Mesothelial cell of epicardium (in vitro differentiated cells): Measurements from ENCODE around the gene ERO1A. TPM values are rescaled to one million over a fixed set of nuclear protein-coding genes. Genes with fewer than 3 reads are reported as not detected.
"Not testable (repeated sequence)": the region's sequence is repeated elsewhere in the genome, so short reads cannot be mapped to it uniquely, and the experiment has no call there.

Experiments
- DNase-seq, 2 experiments: peaks; one replicate each; pipeline ENCODE4 v3.0.0; 2021; ENCODE audit warnings: low spot score in 2 of 2; ENCODE audit not compliant: unreplicated experiment in 2 of 2
- H3K27ac Mint-ChIP-seq: 2 replicates; pipeline ENCODE4 v1.8.0; 2021; ENCODE audit warnings: mixed read lengths
- H3K27me3 Mint-ChIP-seq: 2 replicates; pipeline ENCODE4 v1.8.0; 2021; ENCODE audit warnings: low read depth, mixed read lengths
- H3K36me3 Mint-ChIP-seq: 2 replicates; pipeline ENCODE4 v1.8.0; 2021; ENCODE audit warnings: mixed read lengths
- H3K4me1 Mint-ChIP-seq: 2 replicates; pipeline ENCODE4 v1.8.0; 2021; ENCODE audit warnings: mixed read lengths
- H3K4me3 Mint-ChIP-seq: 2 replicates; pipeline ENCODE4 v1.8.0; 2021; ENCODE audit warnings: mild to moderate bottlenecking, moderate library complexity, mixed read lengths
- H3K9me3 Mint-ChIP-seq: 2 replicates; pipeline ENCODE4 v1.8.0; 2021; ENCODE audit warnings: mixed read lengths
- CTCF ChIP-seq: fragments of 200-600 bp; sonication (generic); IDR thresholded peaks from one replicate; pipeline ENCODE4 v1.5.0; 2021; ENCODE audit warnings: antibody characterized with exemption; ENCODE audit not compliant: unreplicated experiment
- total RNA-seq: library from RNA; stranded (reverse); gene quantifications from 3 replicates; pipeline ENCODE4 v1.2.1, GENCODE V29; 2021

ERO1A gene
- total RNA-seq, 1 donor from 2014 or later = 42.7 TPM

- DNase-seq = no peak
- Mint-ChIP-seq H3K36me3 (peaks cover 22% of the 10 kb centered on the region), H3K27me3 (no peaks in the 10 kb centered on the region), H3K4me1 (peaks cover 37% of the 10 kb centered on the region), H3K27ac (no peak overlapping the region), H3K4me3 (no peak overlapping the region), H3K9me3 (no peaks in the 10 kb centered on the region)
- no peak for TF ChIP-seq CTCF
These were observed 38.5 kb upstream of the ERO1A start for GRCh38 chr14:52733824-52734223.

GRCh38 chr14:52730709-52731111 is 35.4 kb upstream of the ERO1A start:
- Mint-ChIP-seq H3K27me3 (no peaks in the 10 kb centered on the region), H3K4me1 (peaks cover 23% of the 10 kb centered on the region), H3K36me3 (peaks cover 27% of the 10 kb centered on the region), H3K9me3 (no peaks in the 10 kb centered on the region), H3K4me3 (peak overlapping the region; percentile 97), H3K27ac (peak overlapping the region; percentile 97)
- DNase-seq = no peak
- TF ChIP-seq CTCF = no peak

- DNase-seq = peak; percentile 98 to 99
- no peaks in the 10 kb centered on the region for H3K27me3 Mint-ChIP-seq
- peaks cover 27% of the 10 kb centered on the region for H3K36me3 Mint-ChIP-seq
- TF ChIP-seq CTCF = peak; percentile 25
- no peaks in the 10 kb centered on the region for H3K9me3 Mint-ChIP-seq
- H3K4me1 Mint-ChIP-seq = peaks cover 19% of the 10 kb centered on the region
- peak within 1 kb of the TSS; percentile 97 for H3K4me3 Mint-ChIP-seq
- peak within 1 kb of the TSS; percentile 97 for H3K27ac Mint-ChIP-seq
These were observed 34.8 kb upstream of the ERO1A start, which contains the start of gene STYX for GRCh38 chr14:52729925-52730708. Gene STYX (plus strand): TSS chr14:52730166. CDS start chr14:52730475, 309 bp downstream.

GRCh38 chr14:52729585-52729924 is 34.2 kb upstream of the ERO1A start:
- H3K27ac Mint-ChIP-seq = peak overlapping the region; percentile 91

GRCh38 chr14:52729035-52729434 is 33.7 kb upstream of the ERO1A start:
- peaks cover 18% of the 10 kb centered on the region for H3K4me1 Mint-ChIP-seq
- H3K36me3 Mint-ChIP-seq = peaks cover 25% of the 10 kb centered on the region
- not testable (repeated sequence) for H3K27me3 Mint-ChIP-seq, DNase-seq, H3K4me3 Mint-ChIP-seq, H3K9me3 Mint-ChIP-seq
- peak overlapping the region; percentile 47 for H3K27ac Mint-ChIP-seq

More at GRCh38 chr14:52729585-52729924, 34.2 kb upstream of the ERO1A start:
- Mint-ChIP-seq H3K4me1 (peaks cover 18% of the 10 kb centered on the region), H3K9me3 (no peaks in the 10 kb centered on the region), H3K36me3 (peaks cover 25% of the 10 kb centered on the region), H3K27me3 (no peaks in the 10 kb centered on the region), H3K4me3 (peak overlapping the region; percentile 97)
- TF ChIP-seq CTCF = no peak
- no peak for DNase-seq

- not testable (repeated sequence) for DNase-seq, H3K27ac Mint-ChIP-seq
- peaks cover 21% of the 10 kb centered on the region for H3K36me3 Mint-ChIP-seq
These were observed 32.2 kb upstream of the ERO1A start for GRCh38 chr14:52727509-52727908.

More at GRCh38 chr14:52727509-52727908, 32.2 kb upstream of the ERO1A start:
- H3K27me3 Mint-ChIP-seq, H3K4me1 Mint-ChIP-seq, H3K4me3 Mint-ChIP-seq, H3K9me3 Mint-ChIP-seq: not testable (repeated sequence)
